HG03066 (cell line): ENCODE data around the gene PIK3R4.

Experiments used
- ATAC-seq: cut with Tn5 transposase; IDR thresholded peaks from one replicate; pipeline ENCODE4 v1.9.1; 2021; ENCODE audit warnings: low read depth; ENCODE audit not compliant: unreplicated experiment

The PIK3R4 gene

GRCh38 chr3:130645261-130645660 lies 101.4 kb downstream of the PIK3R4 start:
- ATAC-seq = no peak

- ATAC-seq = no peak
Observed at GRCh38 chr3:130644628-130645253, 101.9 kb downstream of the PIK3R4 start.

- no peak for ATAC-seq
Observed at GRCh38 chr3:130640027-130640426, 106.6 kb downstream of the PIK3R4 start.

GRCh38 chr3:130636480-130637234 lies 110.0 kb downstream of the PIK3R4 start:
- no peak for ATAC-seq

GRCh38 chr3:130635978-130636377 lies 110.7 kb downstream of the PIK3R4 start:
- no peak for ATAC-seq

GRCh38 chr3:130635285-130635684 lies 111.3 kb downstream of the PIK3R4 start:
- no peak for ATAC-seq
